ENCODE data around the gene KCMF1. TPM values are rescaled to one million over a fixed set of nuclear protein-coding genes. Genes with fewer than 3 reads are reported as not detected.

The KCMF1 gene
- total RNA-seq, 1 donor from 2014 or later, result 105 TPM

DNA sequence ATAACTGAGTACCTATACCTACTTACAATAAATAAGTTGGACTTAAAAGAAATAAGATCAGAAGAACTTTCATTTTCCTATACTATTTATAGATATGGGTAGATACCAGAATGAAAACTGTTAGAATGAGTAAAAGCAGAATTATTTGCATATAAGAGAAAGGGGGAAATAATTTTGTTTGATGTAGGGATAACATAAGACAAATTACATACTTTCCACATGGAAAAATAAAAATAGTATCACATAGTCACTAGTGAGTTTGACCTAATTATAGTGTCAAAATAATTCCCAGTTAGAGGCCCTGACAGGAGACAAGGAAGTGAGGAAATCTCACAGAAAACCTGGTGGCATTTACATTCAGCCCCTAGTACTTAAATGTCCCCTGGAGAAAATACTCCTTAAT lies 28.6 kb downstream of the KCMF1 start:
- Histone ChIP-seq H3K4me2 (ENCODE audit: low read length) (no peak overlapping the region), H3K9me3 (ENCODE audit: insufficient read depth, low read depth, low read length) (no peaks in the 10 kb centered on the region), H3K27me3 (ENCODE audit: insufficient read depth, low read length) (no peaks in the 10 kb centered on the region), H3K79me2 (ENCODE audit: insufficient read depth, low read length) (peaks cover 99% of the 10 kb centered on the region), H2AFZ (ENCODE audit: low read depth, low read length) (no peak overlapping the region), H3K36me3 (ENCODE audit: insufficient read depth, low read length) (no peaks in the 10 kb centered on the region), H4K20me1 (ENCODE audit: insufficient read depth, low read length) (peaks cover 80% of the 10 kb centered on the region), H3K9ac (ENCODE audit: low read length) (no peak overlapping the region), H3K4me3 (ENCODE audit: insufficient read depth, low read depth, low read length) (no peak overlapping the region), H3K4me1 (ENCODE audit: insufficient read depth, low read length) (peaks cover 4% of the 10 kb centered on the region), H3K27ac (ENCODE audit: low read depth, low read length) (no peak overlapping the region)
- TF ChIP-seq, protein P1, sequence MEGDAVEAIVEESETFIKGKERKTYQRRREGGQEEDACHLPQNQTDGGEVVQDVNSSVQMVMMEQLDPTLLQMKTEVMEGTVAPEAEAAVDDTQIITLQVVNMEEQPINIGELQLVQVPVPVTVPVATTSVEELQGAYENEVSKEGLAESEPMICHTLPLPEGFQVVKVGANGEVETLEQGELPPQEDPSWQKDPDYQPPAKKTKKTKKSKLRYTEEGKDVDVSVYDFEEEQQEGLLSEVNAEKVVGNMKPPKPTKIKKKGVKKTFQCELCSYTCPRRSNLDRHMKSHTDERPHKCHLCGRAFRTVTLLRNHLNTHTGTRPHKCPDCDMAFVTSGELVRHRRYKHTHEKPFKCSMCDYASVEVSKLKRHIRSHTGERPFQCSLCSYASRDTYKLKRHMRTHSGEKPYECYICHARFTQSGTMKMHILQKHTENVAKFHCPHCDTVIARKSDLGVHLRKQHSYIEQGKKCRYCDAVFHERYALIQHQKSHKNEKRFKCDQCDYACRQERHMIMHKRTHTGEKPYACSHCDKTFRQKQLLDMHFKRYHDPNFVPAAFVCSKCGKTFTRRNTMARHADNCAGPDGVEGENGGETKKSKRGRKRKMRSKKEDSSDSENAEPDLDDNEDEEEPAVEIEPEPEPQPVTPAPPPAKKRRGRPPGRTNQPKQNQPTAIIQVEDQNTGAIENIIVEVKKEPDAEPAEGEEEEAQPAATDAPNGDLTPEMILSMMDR (IDR thresholded peaks at IDR 0.05; ENCODE audit: insufficient read depth, low read depth, low read length), result no peak
- no peak for TF ChIP-seq EZH2 (IDR thresholded peaks at IDR 0.05; ENCODE audit: insufficient read depth, low read length)
- H3K4me1 Mint-ChIP-seq (ENCODE audit: low read depth, unreplicated experiment), result peaks cover 11% of the 10 kb centered on the region
- H3K27ac Mint-ChIP-seq (ENCODE audit: unreplicated experiment), result no peak overlapping the region
- FAIRE-seq (no peak), DNase-seq (ENCODE audit: low read depth) (no peak)
- peaks cover 4% of the 10 kb centered on the region for H3K36me3 Mint-ChIP-seq (ENCODE audit: low read depth, unreplicated experiment)
- no peaks in the 10 kb centered on the region for H3K27me3 Mint-ChIP-seq (ENCODE audit: low read depth, unreplicated experiment)
- no peak overlapping the region for H3K4me3 Mint-ChIP-seq (ENCODE audit: unreplicated experiment)
- H3K9me3 Mint-ChIP-seq (ENCODE audit: unreplicated experiment), result no peaks in the 10 kb centered on the region

DNA sequence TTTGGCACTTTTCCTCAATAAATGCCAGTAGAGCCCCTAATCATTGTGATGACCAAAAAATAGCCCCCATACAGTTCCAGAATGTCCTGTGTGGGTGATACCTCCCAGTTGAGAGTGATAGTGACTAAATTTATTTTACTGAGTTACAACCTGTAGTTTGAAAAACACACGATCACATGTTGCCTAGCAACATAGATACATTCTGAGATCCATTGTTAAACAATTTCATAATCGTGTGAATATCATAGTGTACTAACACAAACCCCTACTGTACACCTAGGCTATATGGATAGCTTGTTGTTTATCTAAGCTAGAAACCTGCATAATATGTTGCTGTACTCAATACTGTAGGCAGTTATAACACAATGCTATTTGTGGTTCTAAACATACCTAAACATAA lies 30.6 kb downstream of the KCMF1 start:
- H3K27ac ChIP-seq (ENCODE audit: low read depth, low read length), result no peak overlapping the region
- peaks cover 71% of the 10 kb centered on the region for H4K20me1 ChIP-seq (ENCODE audit: insufficient read depth, low read length)

DNA sequence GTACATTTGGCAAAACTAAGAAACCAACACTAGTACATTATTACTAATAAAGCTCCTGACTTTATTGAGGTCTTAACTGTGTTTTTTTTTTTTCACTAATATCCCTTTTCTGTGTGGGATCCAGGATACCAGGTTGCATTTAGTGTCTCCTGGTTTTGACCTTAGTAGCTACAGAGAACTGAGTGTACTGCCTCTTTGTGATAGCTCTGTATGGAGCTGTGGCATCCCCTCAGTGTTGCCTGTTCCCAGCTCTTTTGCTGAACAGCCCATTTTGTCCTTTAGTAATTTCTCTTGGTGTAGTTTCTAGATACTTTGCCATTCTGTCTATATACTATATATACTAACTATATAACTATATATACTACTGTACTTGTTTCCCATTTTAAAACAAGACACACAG lies 31.6 kb downstream of the KCMF1 start:
- H3K9me3 ChIP-seq (ENCODE audit: insufficient read depth, low read depth, low read length), result no peaks in the 10 kb centered on the region
- H3K9ac ChIP-seq (ENCODE audit: low read length), result no peak overlapping the region
- H3K4me3 ChIP-seq (ENCODE audit: insufficient read depth, low read depth, low read length), result no peak overlapping the region
- H3K4me2 ChIP-seq (ENCODE audit: low read length), result no peak overlapping the region
- H3K79me2 ChIP-seq (ENCODE audit: insufficient read depth, low read length), result peaks cover 97% of the 10 kb centered on the region
- H4K20me1 ChIP-seq (ENCODE audit: insufficient read depth, low read length), result peaks cover 70% of the 10 kb centered on the region
- Mint-ChIP-seq H3K4me1 (ENCODE audit: low read depth, unreplicated experiment) (peaks cover 7% of the 10 kb centered on the region), H3K4me3 (ENCODE audit: unreplicated experiment) (no peak overlapping the region), H3K27ac (ENCODE audit: unreplicated experiment) (no peak overlapping the region), H3K9me3 (ENCODE audit: unreplicated experiment) (no peaks in the 10 kb centered on the region), H3K27me3 (ENCODE audit: low read depth, unreplicated experiment) (no peaks in the 10 kb centered on the region), H3K36me3 (ENCODE audit: low read depth, unreplicated experiment) (peaks cover 9% of the 10 kb centered on the region)
- TF ChIP-seq, protein P1 (IDR thresholded peaks at IDR 0.05; ENCODE audit: insufficient read depth, low read depth, low read length), result no peak
- TF ChIP-seq EZH2 (IDR thresholded peaks at IDR 0.05; ENCODE audit: insufficient read depth, low read length), result no peak
- no peak overlapping the region for H3K27ac ChIP-seq (ENCODE audit: low read depth, low read length)
- DNase-seq (ENCODE audit: low read depth) (no peak), FAIRE-seq (no peak)
- H3K4me1 ChIP-seq (ENCODE audit: insufficient read depth, low read length), result peaks cover 4% of the 10 kb centered on the region
- no peak overlapping the region for H2AFZ ChIP-seq (ENCODE audit: low read depth, low read length)
- H3K27me3 ChIP-seq (ENCODE audit: insufficient read depth, low read length), result no peaks in the 10 kb centered on the region
- no peaks in the 10 kb centered on the region for H3K36me3 ChIP-seq (ENCODE audit: insufficient read depth, low read length)

More for the DNA sequence above, 30.6 kb downstream of the KCMF1 start:
- Mint-ChIP-seq H3K27me3 (ENCODE audit: low read depth, unreplicated experiment) (no peaks in the 10 kb centered on the region), H3K27ac (ENCODE audit: unreplicated experiment) (no peak overlapping the region), H3K4me1 (ENCODE audit: low read depth, unreplicated experiment) (peaks cover 7% of the 10 kb centered on the region), H3K36me3 (ENCODE audit: low read depth, unreplicated experiment) (peaks cover 4% of the 10 kb centered on the region), H3K4me3 (ENCODE audit: unreplicated experiment) (no peak overlapping the region), H3K9me3 (ENCODE audit: unreplicated experiment) (no peaks in the 10 kb centered on the region)
- peaks cover 4% of the 10 kb centered on the region for H3K4me1 ChIP-seq (ENCODE audit: insufficient read depth, low read length)
- no peaks in the 10 kb centered on the region for H3K9me3 ChIP-seq (ENCODE audit: insufficient read depth, low read depth, low read length)
- H3K4me3 ChIP-seq (ENCODE audit: insufficient read depth, low read depth, low read length), result no peak overlapping the region
- H2AFZ ChIP-seq (ENCODE audit: low read depth, low read length), result no peak overlapping the region
- TF ChIP-seq, protein P1 (IDR thresholded peaks at IDR 0.05; ENCODE audit: insufficient read depth, low read depth, low read length), result no peak
- TF ChIP-seq EZH2 (IDR thresholded peaks at IDR 0.05; ENCODE audit: insufficient read depth, low read length), result no peak
- H3K9ac ChIP-seq (ENCODE audit: low read length), result no peak overlapping the region
- no peaks in the 10 kb centered on the region for H3K36me3 ChIP-seq (ENCODE audit: insufficient read depth, low read length)
- DNase-seq (ENCODE audit: low read depth) (no peak), FAIRE-seq (no peak)
- H3K27me3 ChIP-seq (ENCODE audit: insufficient read depth, low read length), result no peaks in the 10 kb centered on the region
- no peak overlapping the region for H3K4me2 ChIP-seq (ENCODE audit: low read length)
- peaks cover 97% of the 10 kb centered on the region for H3K79me2 ChIP-seq (ENCODE audit: insufficient read depth, low read length)
